Smooth muscle cell of the brain vasculature (primary cell): ENCODE results near the gene MYMK.

Experiments
- DNase-seq: peaks from one replicate; pipeline ENCODE4 v3.0.0-alpha.2; 2012; ENCODE audit warnings: low read depth, low spot score

The MYMK gene

GRCh38 chr9:133558191-133559126 is 33.7 kb upstream of the MYMK start:
- peak; percentile 56 for DNase-seq

- DNase-seq = no peak
Observed at GRCh38 chr9:133557581-133557980, 32.8 kb upstream of the MYMK start.

GRCh38 chr9:133556354-133556753 is 31.6 kb upstream of the MYMK start:
- no peak for DNase-seq

GRCh38 chr9:133554729-133555128 is 30.0 kb upstream of the MYMK start:
- no peak for DNase-seq

- no peak for DNase-seq
Observed at GRCh38 chr9:133553973-133554713, 29.4 kb upstream of the MYMK start.

GRCh38 chr9:133553123-133553522 is 28.4 kb upstream of the MYMK start:
- DNase-seq = no peak

- DNase-seq = no peak
Observed at GRCh38 chr9:133552236-133552635, 27.5 kb upstream of the MYMK start.

- DNase-seq = no peak
Observed at GRCh38 chr9:133551446-133551845, 26.7 kb upstream of the MYMK start.

- no peak for DNase-seq
Observed at GRCh38 chr9:133547116-133547515, 22.4 kb upstream of the MYMK start.

- no peak for DNase-seq
Observed at GRCh38 chr9:133546287-133546680, 21.5 kb upstream of the MYMK start.

- no peak for DNase-seq
Observed at GRCh38 chr9:133545494-133546286, 20.9 kb upstream of the MYMK start.

- DNase-seq = no peak
Observed at GRCh38 chr9:133543772-133544467, 19.2 kb upstream of the MYMK start.

GRCh38 chr9:133542002-133542401 is 17.2 kb upstream of the MYMK start:
- no peak for DNase-seq

- DNase-seq = no peak
Observed at GRCh38 chr9:133540698-133541025, 15.9 kb upstream of the MYMK start.

GRCh38 chr9:133539991-133540697 is 15.4 kb upstream of the MYMK start:
- DNase-seq = no peak

- no peak for DNase-seq
Observed at GRCh38 chr9:133538851-133539833, 14.4 kb upstream of the MYMK start.

GRCh38 chr9:133538176-133538575 is 13.4 kb upstream of the MYMK start:
- DNase-seq = no peak

- DNase-seq = no peak
Observed at GRCh38 chr9:133537257-133537656, 12.5 kb upstream of the MYMK start.

GRCh38 chr9:133536536-133536935 is 11.8 kb upstream of the MYMK start:
- no peak for DNase-seq

GRCh38 chr9:133536080-133536479 is 11.3 kb upstream of the MYMK start:
- no peak for DNase-seq
